ENCODE data around the gene FAM53B.

FAM53B gene

GRCh38 chr10:124742413-124743190 lies 1.6 kb downstream of the FAM53B start:
- DNase-seq (ENCODE audit: low spot score), result no peak

GRCh38 chr10:124741922-124742412 lies 2.2 kb downstream of the FAM53B start:
- no peak for DNase-seq (ENCODE audit: low spot score)

GRCh38 chr10:124741281-124741921 lies 2.8 kb downstream of the FAM53B start:
- DNase-seq (ENCODE audit: low spot score), result peak; percentile 83

GRCh38 chr10:124740369-124741280 lies 3.6 kb downstream of the FAM53B start:
- peak; percentile 50 for DNase-seq (ENCODE audit: low spot score)

GRCh38 chr10:124739986-124740368 lies 4.2 kb downstream of the FAM53B start:
- DNase-seq (ENCODE audit: low spot score), result no peak

- no peak for DNase-seq (ENCODE audit: low spot score)
Measured at GRCh38 chr10:124739119-124739921, 4.9 kb downstream of the FAM53B start.

GRCh38 chr10:124738441-124738840 lies 5.7 kb downstream of the FAM53B start:
- no peak for DNase-seq (ENCODE audit: low spot score)

- DNase-seq (ENCODE audit: low spot score), result no peak
Measured at GRCh38 chr10:124737708-124738107, 6.5 kb downstream of the FAM53B start.

GRCh38 chr10:124737221-124737620 lies 7.0 kb downstream of the FAM53B start:
- no peak for DNase-seq (ENCODE audit: low spot score)

- DNase-seq (ENCODE audit: low spot score), result no peak
Measured at GRCh38 chr10:124736491-124737136, 7.6 kb downstream of the FAM53B start.

GRCh38 chr10:124735491-124736286 lies 8.5 kb downstream of the FAM53B start:
- DNase-seq (ENCODE audit: low spot score), result no peak

- no peak for DNase-seq (ENCODE audit: low spot score)
Measured at GRCh38 chr10:124734311-124735166, 9.6 kb downstream of the FAM53B start.

GRCh38 chr10:124733571-124734245 lies 10.5 kb downstream of the FAM53B start:
- no peak for DNase-seq (ENCODE audit: low spot score)

GRCh38 chr10:124732931-124733570 lies 11.1 kb downstream of the FAM53B start:
- DNase-seq (ENCODE audit: low spot score), result no peak

GRCh38 chr10:124731551-124731950 lies 12.6 kb downstream of the FAM53B start:
- DNase-seq (ENCODE audit: low spot score), result no peak

- no peak for DNase-seq (ENCODE audit: low spot score)
Measured at GRCh38 chr10:124730790-124731189, 13.4 kb downstream of the FAM53B start.

GRCh38 chr10:124728830-124729661 lies 15.1 kb downstream of the FAM53B start:
- DNase-seq (ENCODE audit: low spot score), result no peak

Measured in AG08395 (cell line).